IPS-18c (cell line): ENCODE data around the gene REV1.

Source experiments
- H3K4me3 ChIP-seq: 2 replicates; pipeline ENCODE4 v1.7.0; 2013; ENCODE audit warnings: low read depth, mild to moderate bottlenecking, low read length, moderate library complexity; ENCODE audit not compliant: insufficient read depth
- H3K9me3 ChIP-seq: one replicate; pipeline ENCODE4 v1.6.1; 2013; ENCODE audit warnings: mild to moderate bottlenecking, low read length, moderate library complexity; ENCODE audit not compliant: control insufficient read depth, insufficient read depth

Gene REV1

GRCh38 chr2:99354070-99354469 is 135.7 kb downstream of the REV1 start:
- Histone ChIP-seq H3K9me3 (no peaks in the 10 kb centered on the region), H3K4me3 (no peak overlapping the region)
